OCI-LY1 (cell line): ENCODE measurements around the gene PTPRJ.
A peak's percentile ranks its signal among the peaks of the same experiment; 100 is the strongest.

Source experiments
- H2AFZ ChIP-seq: fragments of 200-600 bp; sonication (generic), shearing (Covaris generic); 2 replicates; pipeline ENCODE4 v1.6.0; 2014; ENCODE audit warnings: antibody characterized with exemption, mild to moderate bottlenecking, low read length
- H3F3A ChIP-seq: fragments of 200-600 bp; sonication (generic), shearing (Covaris generic); 2 replicates; pipeline ENCODE4 v1.6.0; 2014; ENCODE audit warnings: mild to moderate bottlenecking, antibody characterized with exemption, low read length, moderate library complexity; ENCODE audit not compliant: insufficient read depth
- H3K27ac ChIP-seq: fragments of 200-600 bp; sonication (generic); 2 replicates; pipeline ENCODE4 v1.5.1; 2014; ENCODE audit warnings: low read length, mixed run types, mild to moderate bottlenecking, low read depth; ENCODE audit not compliant: poor library complexity, severe bottlenecking
- H3K27me3 ChIP-seq: fragments of 200-600 bp; sonication (generic); 2 replicates; pipeline ENCODE4 v1.6.0; 2014; ENCODE audit warnings: antibody characterized with exemption, mild to moderate bottlenecking, low read length, moderate library complexity; ENCODE audit not compliant: insufficient read depth
- H3K36me3 ChIP-seq: fragments of 200-600 bp; sonication (generic); 2 replicates; pipeline ENCODE4 v1.6.1; 2014; ENCODE audit warnings: mild to moderate bottlenecking, antibody characterized with exemption, low read length, moderate library complexity, mixed read lengths; ENCODE audit not compliant: insufficient read depth
- H3K4me1 ChIP-seq: fragments of 200-600 bp; sonication (generic); 2 replicates; pipeline ENCODE4 v1.5.1; 2014; ENCODE audit warnings: mild to moderate bottlenecking, low read length, moderate library complexity; ENCODE audit not compliant: insufficient read depth, severe bottlenecking
- H3K4me2 ChIP-seq: fragments of 200-600 bp; sonication (generic), shearing (Covaris generic); 2 replicates; pipeline ENCODE4 v1.6.1; 2014; ENCODE audit warnings: low read length
- H3K4me3 ChIP-seq: fragments of 200-600 bp; sonication (generic); 2 replicates; pipeline ENCODE4 v1.5.1; 2014; ENCODE audit warnings: low read length, low read depth, mild to moderate bottlenecking, mixed read lengths; ENCODE audit not compliant: poor library complexity, severe bottlenecking
- H3K79me2 ChIP-seq: fragments of 200-600 bp; shearing (Covaris generic); 2 replicates; pipeline ENCODE4 v1.6.1; 2016; ENCODE audit warnings: mixed run types, low read length, mixed read lengths; ENCODE audit not compliant: insufficient read depth
- H3K9ac ChIP-seq: fragments of 200-600 bp; sonication (generic), shearing (Covaris generic); 2 replicates; pipeline ENCODE4 v1.6.1; 2014; ENCODE audit warnings: mild to moderate bottlenecking, low read length, mixed read lengths
- H3K9me2 ChIP-seq: fragments of 200-600 bp; sonication (generic), shearing (Covaris generic); 2 replicates; pipeline ENCODE4 v1.6.1; 2014; ENCODE audit warnings: low read depth, mild to moderate bottlenecking, low read length, mixed read lengths
- H3K9me3 ChIP-seq: fragments of 200-600 bp; shearing (Covaris generic); 2 replicates; pipeline ENCODE4 v1.6.1; 2014; ENCODE audit warnings: low read length, mixed read lengths
- H4K20me1 ChIP-seq: fragments of 200-600 bp; sonication (generic), shearing (Covaris generic); 2 replicates; pipeline ENCODE4 v1.6.0; 2016; ENCODE audit warnings: mild to moderate bottlenecking, low read length; ENCODE audit not compliant: insufficient read depth
- EZH2 ChIP-seq: fragments of 200-600 bp; sonication (generic), shearing (Covaris generic); IDR thresholded peaks from 2 replicates; pipeline ENCODE4 v1.8.0; 2017; ENCODE audit warnings: borderline replicate concordance, mixed run types, mild to moderate bottlenecking, antibody characterized with exemption, low read length, moderate library complexity, mixed read lengths
- TF ChIP-seq, protein P1 (sequence below): fragments of 200-600 bp; sonication (generic), shearing (Covaris generic); IDR thresholded peaks from 2 replicates; pipeline ENCODE4 v1.5.1; 2017; ENCODE audit warnings: mild to moderate bottlenecking, antibody characterized with exemption, low read length, moderate library complexity, mixed read lengths

PTPRJ gene

DNA sequence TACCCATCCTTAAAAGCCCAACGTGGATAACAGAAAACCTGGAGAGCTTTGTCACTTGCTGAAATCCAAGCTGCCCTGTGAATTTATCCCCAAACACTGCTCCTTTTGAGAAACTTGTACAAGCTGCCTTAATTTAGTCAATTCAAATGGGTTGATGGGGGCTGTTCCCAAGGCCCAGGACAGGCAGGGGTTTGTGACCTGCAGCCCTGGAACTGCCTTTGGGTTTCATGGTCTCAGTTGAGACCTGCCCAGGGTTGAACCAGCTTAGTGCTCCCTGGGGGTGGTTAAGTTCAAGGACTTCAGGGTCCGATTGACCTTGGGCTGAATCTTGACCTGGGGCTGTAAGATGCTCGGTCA is 124.2 kb downstream of the PTPRJ start:
- Histone ChIP-seq H3K9me3 (no peaks in the 10 kb centered on the region), H3K9me2 (no peaks in the 10 kb centered on the region), H4K20me1 (no peaks in the 10 kb centered on the region), H2AFZ (no peak overlapping the region), H3F3A (0 out of 2 replicates have a peak, but pooled peaks cover 18% of the 10 kb centered on the region), H3K36me3 (no peaks in the 10 kb centered on the region), H3K4me1 (peaks cover 100% of the 10 kb centered on the region), H3K4me3 (peak overlapping the region; percentile 6), H3K27ac (peak overlapping the region; percentile 98), H3K27me3 (no peaks in the 10 kb centered on the region), H3K9ac (peak overlapping the region; percentile 70; the same call in 1 of the 2 replicates), H3K79me2 (peaks cover 49% of the 10 kb centered on the region), H3K4me2 (peak overlapping the region; percentile 69)
- no peak for TF ChIP-seq EZH2
- TF ChIP-seq, protein P1, sequence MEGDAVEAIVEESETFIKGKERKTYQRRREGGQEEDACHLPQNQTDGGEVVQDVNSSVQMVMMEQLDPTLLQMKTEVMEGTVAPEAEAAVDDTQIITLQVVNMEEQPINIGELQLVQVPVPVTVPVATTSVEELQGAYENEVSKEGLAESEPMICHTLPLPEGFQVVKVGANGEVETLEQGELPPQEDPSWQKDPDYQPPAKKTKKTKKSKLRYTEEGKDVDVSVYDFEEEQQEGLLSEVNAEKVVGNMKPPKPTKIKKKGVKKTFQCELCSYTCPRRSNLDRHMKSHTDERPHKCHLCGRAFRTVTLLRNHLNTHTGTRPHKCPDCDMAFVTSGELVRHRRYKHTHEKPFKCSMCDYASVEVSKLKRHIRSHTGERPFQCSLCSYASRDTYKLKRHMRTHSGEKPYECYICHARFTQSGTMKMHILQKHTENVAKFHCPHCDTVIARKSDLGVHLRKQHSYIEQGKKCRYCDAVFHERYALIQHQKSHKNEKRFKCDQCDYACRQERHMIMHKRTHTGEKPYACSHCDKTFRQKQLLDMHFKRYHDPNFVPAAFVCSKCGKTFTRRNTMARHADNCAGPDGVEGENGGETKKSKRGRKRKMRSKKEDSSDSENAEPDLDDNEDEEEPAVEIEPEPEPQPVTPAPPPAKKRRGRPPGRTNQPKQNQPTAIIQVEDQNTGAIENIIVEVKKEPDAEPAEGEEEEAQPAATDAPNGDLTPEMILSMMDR, result no peak

DNA sequence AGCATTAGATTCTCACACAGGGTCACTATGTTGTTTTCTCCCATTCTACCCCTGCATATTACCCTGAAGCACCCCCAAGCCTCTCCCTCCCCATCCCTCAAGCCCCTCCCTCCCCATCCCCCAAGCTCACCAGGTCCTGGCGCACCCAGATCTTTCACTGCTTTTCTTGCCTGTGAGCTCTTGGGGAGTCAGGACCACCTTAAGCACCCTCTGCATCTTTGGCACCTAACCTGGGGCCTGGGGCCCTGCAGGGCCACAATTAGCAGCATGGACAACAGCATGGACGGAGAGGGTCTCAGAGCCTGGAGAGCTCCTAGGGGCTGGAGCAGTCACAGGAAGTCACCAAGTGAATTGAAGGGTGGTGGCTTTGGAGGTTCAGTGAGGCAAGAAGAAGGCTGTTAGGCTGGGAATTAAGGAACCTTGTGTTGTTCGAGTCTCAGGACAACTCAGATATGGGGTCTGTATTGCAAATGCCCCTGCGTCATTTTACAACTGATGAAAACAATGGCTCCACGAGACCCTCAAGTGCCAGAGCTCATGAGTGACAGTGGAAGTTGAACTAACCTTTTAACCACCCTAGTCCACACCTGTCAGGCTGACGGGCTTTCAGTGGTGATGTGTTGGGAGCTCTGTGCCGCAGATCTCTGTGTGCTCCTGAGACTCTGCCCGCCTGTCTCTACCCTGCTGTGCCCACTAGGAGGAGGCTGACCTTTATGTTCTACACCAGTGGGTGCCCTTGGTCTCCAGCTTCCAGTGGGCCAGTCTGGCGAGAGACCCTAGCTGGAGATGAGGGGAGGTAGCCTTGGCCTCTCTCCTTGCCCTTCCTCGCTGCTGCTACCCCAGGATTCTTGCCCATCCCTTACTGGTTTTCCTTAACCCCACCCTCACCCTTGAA is 125.0 kb downstream of the PTPRJ start:
- Histone ChIP-seq H3K4me3 (peak overlapping the region; percentile 37), H3K9me3 (no peaks in the 10 kb centered on the region), H3K4me2 (peak overlapping the region; percentile 69), H3F3A (0 out of 2 replicates have a peak, but pooled peaks cover 18% of the 10 kb centered on the region), H3K9me2 (no peaks in the 10 kb centered on the region), H3K27me3 (no peaks in the 10 kb centered on the region), H2AFZ (no peak overlapping the region), H3K9ac (peak overlapping the region; percentile 70), H3K27ac (peak overlapping the region; percentile 98), H3K36me3 (no peaks in the 10 kb centered on the region), H3K4me1 (peaks cover 100% of the 10 kb centered on the region), H4K20me1 (no peaks in the 10 kb centered on the region), H3K79me2 (peaks cover 41% of the 10 kb centered on the region)
- TF ChIP-seq EZH2, result no peak
- TF ChIP-seq, protein P1, result peak; percentile 37; the same call in 1 of the 2 replicates

DNA sequence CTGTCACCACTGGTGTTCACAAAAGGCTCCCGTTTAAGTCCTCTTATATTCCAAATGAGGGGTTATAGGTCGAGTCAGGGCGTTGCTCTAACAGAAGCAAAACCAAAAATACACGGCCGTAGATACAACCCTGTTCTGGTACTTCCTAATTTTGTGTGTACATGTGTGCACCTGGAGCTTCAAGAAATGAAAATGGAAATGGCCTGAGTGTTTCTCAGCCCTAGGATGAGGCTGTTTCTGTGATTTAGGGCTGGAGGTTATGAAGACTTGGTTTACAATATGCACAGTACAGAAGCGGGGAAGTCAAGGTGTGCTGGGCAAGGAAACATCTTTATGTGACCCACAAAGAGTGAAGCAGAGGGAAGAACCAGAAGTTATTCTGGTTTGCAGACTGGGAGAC is 125.8 kb downstream of the PTPRJ start:
- Histone ChIP-seq H3K9ac (peak overlapping the region; percentile 70), H3K9me3 (no peaks in the 10 kb centered on the region)
- TF ChIP-seq, protein P1, result no peak
- no peak for TF ChIP-seq EZH2

More for the DNA sequence above, 125.8 kb downstream of the PTPRJ start:
- Histone ChIP-seq H3K79me2 (peaks cover 37% of the 10 kb centered on the region), H4K20me1 (no peaks in the 10 kb centered on the region), H3K9me2 (no peaks in the 10 kb centered on the region), H3K27ac (peak overlapping the region; percentile 98), H3K27me3 (no peaks in the 10 kb centered on the region), H3K4me2 (peak overlapping the region; percentile 69), H3K4me3 (peak overlapping the region; percentile 37), H3F3A (0 out of 2 replicates have a peak, but pooled peaks cover 18% of the 10 kb centered on the region), H2AFZ (no peak overlapping the region), H3K36me3 (peaks cover 5% of the 10 kb centered on the region; the same call in 1 of the 2 replicates), H3K4me1 (peaks cover 97% of the 10 kb centered on the region)
